ENCODE data around the gene PAEP.

The PAEP gene

GRCh38 chr9:135574331-135574730, 12.8 kb downstream of the PAEP start:
- DNase-seq (ENCODE audit: low read depth, low spot score) = no peak
- H3K27ac ChIP-seq = no peak overlapping the region

GRCh38 chr9:135574943-135575342, 13.4 kb downstream of the PAEP start:
- H3K27ac ChIP-seq = no peak overlapping the region
- DNase-seq (ENCODE audit: low read depth, low spot score) = no peak

GRCh38 chr9:135575995-135576631, 14.6 kb downstream of the PAEP start:
- no peak for DNase-seq (ENCODE audit: low read depth, low spot score)
- no peak overlapping the region for H3K27ac ChIP-seq

DNA sequence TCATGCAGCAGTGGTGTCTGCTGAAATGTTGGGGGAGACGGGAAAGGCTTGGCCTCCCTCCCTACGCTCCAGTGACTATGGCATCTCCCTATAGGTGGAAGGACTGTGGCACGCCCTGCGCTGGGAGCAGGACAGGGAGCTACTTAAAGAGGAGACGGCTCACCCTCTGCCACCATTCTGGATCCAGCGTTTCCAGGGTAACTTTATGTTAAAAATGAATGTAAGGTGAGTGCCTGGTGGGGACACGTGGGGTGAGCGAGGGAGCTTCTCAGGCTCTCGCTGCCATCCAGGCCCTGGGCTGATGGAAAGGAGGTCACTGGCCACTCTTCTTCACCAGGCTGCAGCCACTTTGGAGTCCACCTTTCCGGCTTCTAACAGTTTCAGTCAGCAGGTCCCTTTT, 15.7 kb downstream of the PAEP start:
- no peak overlapping the region for H3K27ac ChIP-seq
- DNase-seq (ENCODE audit: low read depth, low spot score) = no peak

DNA sequence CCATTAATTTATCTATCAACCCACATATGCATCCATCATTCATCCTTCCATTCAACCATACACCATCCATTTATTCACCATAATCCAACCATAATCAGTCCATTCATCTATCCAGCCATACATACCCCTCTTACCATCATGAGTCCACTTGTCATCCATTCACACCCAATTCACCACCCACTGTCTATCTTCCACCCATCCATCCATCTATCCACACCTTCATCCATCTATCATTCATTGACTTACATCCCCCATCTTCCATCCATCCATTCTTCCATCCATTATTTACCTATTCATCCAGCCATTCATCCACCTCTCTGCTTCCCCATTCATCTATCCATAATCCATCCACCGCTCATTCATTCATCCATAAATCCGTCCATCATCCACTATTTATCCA, 17.8 kb downstream of the PAEP start:
- no peak overlapping the region for H3K27ac ChIP-seq
- DNase-seq (ENCODE audit: low read depth, low spot score) = no peak

- no peak overlapping the region for H3K27ac ChIP-seq
- no peak for DNase-seq (ENCODE audit: low read depth, low spot score)
These were observed 18.5 kb downstream of the PAEP start for GRCh38 chr9:135579889-135580660.

GRCh38 chr9:135580664-135581380, 19.3 kb downstream of the PAEP start:
- DNase-seq (ENCODE audit: low read depth, low spot score) = no peak
- H3K27ac ChIP-seq = no peak overlapping the region

DNA sequence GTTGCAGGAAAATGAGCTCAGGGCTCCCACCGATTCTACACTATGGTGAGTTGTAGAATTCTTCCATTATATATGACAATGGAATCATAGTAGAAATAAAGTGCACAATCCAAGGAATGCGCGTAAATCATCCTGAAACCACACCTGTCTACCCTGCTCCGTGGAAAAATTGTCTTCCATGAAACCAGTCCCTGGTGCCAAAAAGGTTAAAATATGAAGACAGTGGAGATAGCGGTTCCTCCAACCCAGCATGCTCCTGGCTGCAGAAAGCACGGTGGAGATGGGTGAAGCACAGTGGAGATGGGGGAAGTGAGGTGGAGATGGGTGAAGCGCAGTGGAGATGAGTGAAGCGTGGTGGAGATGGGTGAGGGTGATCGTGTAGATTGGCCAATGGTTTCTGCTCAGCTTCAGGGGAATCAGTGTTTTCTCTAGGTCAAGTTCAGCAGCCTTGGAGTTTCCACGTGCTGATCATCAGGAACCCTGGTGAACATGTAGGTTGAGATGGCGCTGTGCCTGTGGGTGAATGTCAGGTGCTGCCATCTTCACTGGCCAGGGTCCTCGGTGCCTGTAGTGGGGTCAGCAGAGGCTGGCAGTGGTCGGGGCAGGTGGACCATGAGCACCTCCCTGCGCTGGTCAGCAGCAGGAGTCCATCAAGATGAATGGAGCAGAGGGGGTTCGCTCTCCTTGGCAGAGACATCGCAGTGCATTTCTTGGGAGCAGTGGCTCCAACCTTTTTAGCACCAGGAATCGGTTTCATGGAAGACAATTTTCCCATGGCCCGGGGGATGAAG, 20.3 kb downstream of the PAEP start:
- no peak overlapping the region for H3K27ac ChIP-seq
- DNase-seq (ENCODE audit: low read depth, low spot score) = no peak

- DNase-seq (ENCODE audit: low read depth, low spot score) = no peak
- H3K27ac ChIP-seq = no peak overlapping the region
These were observed 21.0 kb downstream of the PAEP start for GRCh38 chr9:135582541-135582940.

DNA sequence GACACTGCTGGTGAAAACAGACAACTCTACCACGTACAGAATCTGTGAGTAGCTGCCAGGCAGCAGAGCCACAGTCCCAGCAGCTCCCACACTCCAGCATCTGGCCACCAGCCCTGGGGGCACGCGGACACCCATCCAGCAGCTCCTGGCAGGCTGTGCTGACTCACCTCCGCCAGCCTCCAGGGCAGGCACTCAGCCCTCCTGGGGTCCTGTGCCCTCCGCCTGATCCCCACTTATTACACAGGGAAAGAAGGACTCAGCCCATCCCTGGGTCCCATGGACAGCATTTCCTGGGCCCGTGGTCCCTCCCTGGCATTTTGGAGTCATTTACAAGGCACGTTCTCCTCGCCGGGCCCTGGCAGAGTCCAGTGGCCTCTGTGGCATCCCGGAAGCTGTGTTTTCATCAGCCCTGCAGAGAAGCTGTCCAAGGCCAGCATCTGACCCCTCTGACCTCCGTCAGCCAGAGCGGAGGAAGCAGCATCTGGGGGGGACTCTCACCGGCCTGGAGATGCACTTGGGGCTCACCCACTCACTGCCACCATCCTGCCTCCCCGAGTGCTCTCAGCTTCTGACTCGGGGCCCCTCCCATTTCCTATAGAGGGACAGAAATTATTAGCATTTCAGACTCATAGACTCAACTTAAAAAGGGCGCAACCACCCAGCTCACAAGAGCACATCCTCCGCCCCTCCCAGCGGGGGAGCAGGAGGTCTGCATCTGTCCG, 21.6 kb downstream of the PAEP start:
- H3K27ac ChIP-seq = no peak overlapping the region
- DNase-seq (ENCODE audit: low read depth, low spot score) = no peak

DNA sequence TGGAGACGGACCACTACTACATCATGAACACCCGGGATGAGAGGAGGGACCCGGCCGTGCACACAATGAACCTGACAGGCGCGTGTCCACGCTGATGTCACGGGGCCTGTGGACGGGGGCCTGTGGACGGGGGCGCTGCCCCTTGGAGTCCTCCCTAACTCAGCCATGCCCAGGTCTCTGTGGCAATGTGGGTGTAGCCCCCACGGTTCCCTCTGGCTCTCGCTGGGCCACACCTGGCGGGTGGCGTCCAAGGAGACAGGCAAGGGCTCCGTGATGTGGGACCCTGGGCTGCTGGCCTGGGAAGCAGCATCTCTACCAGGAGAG, 22.1 kb downstream of the PAEP start:
- no peak for DNase-seq (ENCODE audit: low read depth, low spot score)
- no peak overlapping the region for H3K27ac ChIP-seq

- no peak overlapping the region for H3K27ac ChIP-seq
- no peak for DNase-seq (ENCODE audit: low read depth, low spot score)
These were observed 22.8 kb downstream of the PAEP start for GRCh38 chr9:135584371-135584770.

DNA sequence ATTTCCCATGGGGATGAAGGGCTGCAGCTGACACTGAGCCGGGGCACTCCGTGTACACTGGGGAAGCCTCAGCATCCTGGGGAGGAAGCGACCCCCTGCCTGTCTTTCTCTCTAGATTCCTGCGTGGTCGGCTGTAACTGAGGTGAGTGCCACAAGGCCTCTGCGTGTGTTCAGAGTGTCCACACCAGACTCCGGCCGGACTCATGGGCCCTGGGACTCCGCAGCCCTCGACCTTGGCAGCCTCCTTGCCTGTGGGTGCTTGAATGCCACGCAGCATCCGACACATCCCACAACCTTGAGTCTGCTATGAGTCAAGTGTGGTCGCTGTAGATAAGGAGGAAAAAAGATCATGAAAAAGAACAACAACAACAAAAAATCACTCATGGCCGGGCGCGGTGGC, 23.4 kb downstream of the PAEP start:
- DNase-seq (ENCODE audit: low read depth, low spot score) = no peak
- H3K27ac ChIP-seq = no peak overlapping the region

DNA sequence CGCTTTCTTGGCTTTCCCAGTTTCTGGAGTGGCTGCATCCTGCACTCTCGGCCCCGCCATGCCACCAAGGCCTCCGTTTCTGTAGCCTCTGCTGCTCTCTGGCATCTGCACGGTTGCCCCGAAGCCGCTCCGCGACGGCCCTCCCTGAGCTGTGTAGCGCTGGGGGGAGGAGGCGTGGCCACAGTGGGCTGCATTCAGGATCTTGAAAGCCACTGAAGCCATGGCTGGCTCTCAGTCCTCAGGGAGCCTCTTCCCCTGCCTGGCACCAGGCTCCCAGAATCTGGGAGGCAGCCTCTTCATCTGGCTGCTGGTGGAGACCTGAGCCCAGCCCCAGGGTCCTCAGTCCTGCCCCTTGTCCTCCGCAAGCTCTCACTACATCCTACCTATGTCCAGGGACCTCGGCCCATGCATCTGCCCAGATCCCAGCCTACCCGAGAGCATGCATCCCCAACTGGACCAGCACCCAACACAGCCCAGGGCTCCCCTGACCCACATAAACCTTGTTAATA, 25.1 kb downstream of the PAEP start:
- H3K27ac ChIP-seq = no peak overlapping the region
- no peak for DNase-seq (ENCODE audit: low read depth, low spot score)

- H3K27ac ChIP-seq = no peak overlapping the region
- DNase-seq (ENCODE audit: low read depth, low spot score) = no peak
These were observed 26.1 kb downstream of the PAEP start for GRCh38 chr9:135587658-135588057.

GRCh38 chr9:135588371-135588770, 26.8 kb downstream of the PAEP start:
- DNase-seq (ENCODE audit: low read depth, low spot score) = no peak
- H3K27ac ChIP-seq = no peak overlapping the region

DNA sequence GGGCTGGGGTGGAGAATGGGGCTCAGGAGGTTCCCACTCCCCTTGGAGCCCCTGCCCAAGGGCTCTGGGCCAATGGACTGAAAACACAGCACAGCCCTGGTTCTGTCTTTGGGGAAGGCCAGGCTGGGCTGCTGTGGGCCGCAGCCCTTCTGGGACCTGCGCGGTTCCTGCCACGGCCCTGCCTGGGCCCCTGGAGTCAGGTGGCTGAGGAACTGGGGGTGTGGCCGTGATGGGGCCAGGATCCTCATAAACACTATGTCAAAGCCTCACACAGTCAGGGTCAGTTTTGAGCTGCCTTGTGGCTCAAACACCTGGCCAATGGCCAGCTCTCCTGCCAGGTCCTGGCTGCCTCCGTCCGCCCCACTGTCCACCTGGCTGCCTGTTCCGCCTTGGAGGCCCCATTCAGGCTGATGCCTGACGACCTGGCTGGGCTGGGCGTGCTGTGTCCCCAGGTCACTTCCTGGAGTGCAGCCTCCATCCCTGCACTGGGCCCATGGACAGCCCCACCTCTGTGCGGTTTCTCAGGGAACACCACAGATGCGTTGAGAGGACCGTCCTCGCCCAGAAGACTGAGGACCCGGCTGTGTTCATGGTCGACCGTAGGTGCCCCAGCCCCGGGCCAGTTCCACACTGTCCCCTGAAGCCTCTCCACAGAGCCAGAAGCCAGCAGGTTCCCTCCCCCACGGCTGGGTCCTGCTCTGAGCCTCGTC, 27.5 kb downstream of the PAEP start:
- no peak overlapping the region for H3K27ac ChIP-seq
- no peak for DNase-seq (ENCODE audit: low read depth, low spot score)

DNA sequence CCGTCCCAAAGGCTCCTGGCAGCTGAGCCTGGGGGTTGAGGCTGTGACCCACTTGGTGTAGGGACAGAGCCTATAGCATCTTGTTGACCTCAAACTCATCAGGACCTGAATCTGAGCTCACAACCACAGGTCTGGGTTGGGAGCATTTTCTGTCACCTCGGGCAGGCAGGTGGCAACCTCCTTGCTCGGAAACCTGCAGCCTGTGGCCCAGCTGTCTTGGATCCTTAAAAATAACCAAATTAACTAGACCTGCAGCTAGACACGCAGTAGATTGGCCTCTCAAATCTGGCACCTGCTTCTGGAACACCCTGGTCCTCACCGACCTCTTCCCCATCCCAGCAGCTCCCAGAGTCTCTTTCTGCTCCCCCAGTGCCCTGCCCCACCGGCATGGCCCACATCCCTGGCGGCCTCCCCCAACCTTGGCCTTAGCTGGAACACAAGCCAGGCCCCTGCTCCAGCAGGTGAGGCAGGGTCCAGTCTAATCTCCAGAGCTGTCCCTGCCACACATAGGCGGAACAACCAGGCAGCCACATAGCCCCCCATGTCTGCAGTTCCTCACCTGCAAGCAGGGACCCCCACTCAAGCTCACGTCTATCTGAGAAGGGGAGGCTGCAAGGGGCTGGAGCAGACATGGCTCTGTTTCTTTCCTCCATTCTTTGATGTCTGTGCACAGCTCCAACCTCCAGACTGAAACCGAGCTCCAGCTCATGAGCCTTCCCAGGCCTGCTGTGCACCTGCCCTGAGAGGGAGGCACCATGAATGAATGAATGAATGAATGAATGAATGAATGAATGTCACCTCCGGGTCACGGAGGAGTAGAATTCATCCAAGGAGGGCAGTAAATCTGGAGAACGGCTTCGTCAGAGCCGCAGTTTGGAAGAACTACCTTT, 28.3 kb downstream of the PAEP start:
- no peak for DNase-seq (ENCODE audit: low read depth, low spot score)

More for the DNA sequence above, 28.3 kb downstream of the PAEP start:
- H3K27ac ChIP-seq = no peak overlapping the region
